Neural progenitor cell (in vitro differentiated cells): ENCODE measurements around the gene NOX5.

Experiments used
- EZH2phosphoT487 ChIP-seq: fragments of 200-600 bp; sonication (generic); IDR thresholded peaks from 2 replicates; pipeline ENCODE4 v1.6.1; 2017; ENCODE audit warnings: antibody characterized with exemption
- TF ChIP-seq, protein P1 (sequence below): fragments of 200-600 bp; sonication (generic); IDR thresholded peaks from 2 replicates; pipeline ENCODE4 v1.5.1; 2017; ENCODE audit warnings: antibody characterized with exemption, mild to moderate bottlenecking

DNA sequence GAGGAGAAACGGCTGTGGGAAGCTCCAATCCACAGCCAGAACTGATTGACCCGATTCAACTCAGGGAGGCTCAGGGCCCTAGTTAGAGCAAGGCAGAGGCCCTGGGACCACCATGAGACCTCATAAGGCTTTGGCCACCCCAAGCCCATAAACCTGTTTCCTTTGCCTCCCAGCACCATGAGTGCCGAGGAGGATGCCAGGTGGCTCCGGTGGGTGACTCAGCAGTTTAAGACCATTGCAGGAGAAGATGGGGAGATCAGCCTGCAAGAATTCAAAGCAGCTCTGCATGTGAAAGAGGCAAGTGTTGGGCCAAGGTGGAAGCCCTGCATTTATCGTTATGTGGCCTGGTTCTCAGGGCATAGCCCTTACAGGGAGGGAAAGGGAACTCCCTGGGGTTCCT lies 11.9 kb downstream of the NOX5 start:
- TF ChIP-seq, protein P1, sequence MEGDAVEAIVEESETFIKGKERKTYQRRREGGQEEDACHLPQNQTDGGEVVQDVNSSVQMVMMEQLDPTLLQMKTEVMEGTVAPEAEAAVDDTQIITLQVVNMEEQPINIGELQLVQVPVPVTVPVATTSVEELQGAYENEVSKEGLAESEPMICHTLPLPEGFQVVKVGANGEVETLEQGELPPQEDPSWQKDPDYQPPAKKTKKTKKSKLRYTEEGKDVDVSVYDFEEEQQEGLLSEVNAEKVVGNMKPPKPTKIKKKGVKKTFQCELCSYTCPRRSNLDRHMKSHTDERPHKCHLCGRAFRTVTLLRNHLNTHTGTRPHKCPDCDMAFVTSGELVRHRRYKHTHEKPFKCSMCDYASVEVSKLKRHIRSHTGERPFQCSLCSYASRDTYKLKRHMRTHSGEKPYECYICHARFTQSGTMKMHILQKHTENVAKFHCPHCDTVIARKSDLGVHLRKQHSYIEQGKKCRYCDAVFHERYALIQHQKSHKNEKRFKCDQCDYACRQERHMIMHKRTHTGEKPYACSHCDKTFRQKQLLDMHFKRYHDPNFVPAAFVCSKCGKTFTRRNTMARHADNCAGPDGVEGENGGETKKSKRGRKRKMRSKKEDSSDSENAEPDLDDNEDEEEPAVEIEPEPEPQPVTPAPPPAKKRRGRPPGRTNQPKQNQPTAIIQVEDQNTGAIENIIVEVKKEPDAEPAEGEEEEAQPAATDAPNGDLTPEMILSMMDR: no peak
- TF ChIP-seq EZH2phosphoT487: no peak
